HEK293 (cell line): Measurements from ENCODE around the gene TRIM72.

Source experiments
- MYNN ChIP-seq: fragments of 450-650 bp; formaldehyde crosslinking; IDR thresholded peaks from 2 replicates; pipeline ENCODE4 v1.5.1; 2016; ENCODE audit warnings: missing biosample characterization, missing genetic modification characterization, borderline replicate concordance
- YY1 ChIP-seq: fragments of 450-650 bp; formaldehyde crosslinking; IDR thresholded peaks from 2 replicates; pipeline ENCODE4 v1.5.1; 2018; ENCODE audit warnings: missing biosample characterization, missing genetic modification characterization
- ZBTB11 ChIP-seq: fragments of 450-650 bp; formaldehyde crosslinking; conservative IDR thresholded peaks from 2 replicates; pipeline ENCODE4 v1.5.1; 2016; ENCODE audit warnings: low read depth, missing biosample characterization, missing genetic modification characterization
- ZNF311 ChIP-seq: fragments of 450-650 bp; formaldehyde crosslinking; IDR thresholded peaks from 2 replicates; pipeline ENCODE4 v1.5.1; 2017; ENCODE audit warnings: missing biosample characterization, missing genetic modification characterization, borderline replicate concordance
- ZNF335 ChIP-seq: fragments of 450-650 bp; formaldehyde crosslinking; conservative IDR thresholded peaks from 2 replicates; pipeline ENCODE4 v1.5.1; 2016; ENCODE audit warnings: missing biosample characterization, missing genetic modification characterization
- ZNF580 ChIP-seq: fragments of 450-650 bp; formaldehyde crosslinking; IDR thresholded peaks from 2 replicates; pipeline ENCODE4 v1.5.1; 2016; ENCODE audit warnings: missing biosample characterization, missing genetic modification characterization
- TF ChIP-seq, protein P1 (sequence below): fragments of 450-650 bp; formaldehyde crosslinking; IDR thresholded peaks from 2 replicates; pipeline ENCODE4 v1.5.1; 2016; ENCODE audit warnings: missing biosample characterization, missing genetic modification characterization
- TF ChIP-seq, protein P2 (sequence below): fragments of 450-650 bp; formaldehyde crosslinking; IDR thresholded peaks from 2 replicates; pipeline ENCODE4 v1.5.1; 2016; ENCODE audit warnings: missing biosample characterization, missing genetic modification characterization
- TF ChIP-seq, protein P3 (sequence below): fragments of 450-650 bp; formaldehyde crosslinking; IDR thresholded peaks from 2 replicates; pipeline ENCODE4 v1.5.1; 2016; ENCODE audit warnings: missing biosample characterization, missing genetic modification characterization, low read depth
- TF ChIP-seq, protein P4 (sequence below): fragments of 450-650 bp; formaldehyde crosslinking; IDR thresholded peaks from 2 replicates; pipeline ENCODE4 v1.5.1; 2016; ENCODE audit warnings: missing biosample characterization, missing genetic modification characterization

DNA sequence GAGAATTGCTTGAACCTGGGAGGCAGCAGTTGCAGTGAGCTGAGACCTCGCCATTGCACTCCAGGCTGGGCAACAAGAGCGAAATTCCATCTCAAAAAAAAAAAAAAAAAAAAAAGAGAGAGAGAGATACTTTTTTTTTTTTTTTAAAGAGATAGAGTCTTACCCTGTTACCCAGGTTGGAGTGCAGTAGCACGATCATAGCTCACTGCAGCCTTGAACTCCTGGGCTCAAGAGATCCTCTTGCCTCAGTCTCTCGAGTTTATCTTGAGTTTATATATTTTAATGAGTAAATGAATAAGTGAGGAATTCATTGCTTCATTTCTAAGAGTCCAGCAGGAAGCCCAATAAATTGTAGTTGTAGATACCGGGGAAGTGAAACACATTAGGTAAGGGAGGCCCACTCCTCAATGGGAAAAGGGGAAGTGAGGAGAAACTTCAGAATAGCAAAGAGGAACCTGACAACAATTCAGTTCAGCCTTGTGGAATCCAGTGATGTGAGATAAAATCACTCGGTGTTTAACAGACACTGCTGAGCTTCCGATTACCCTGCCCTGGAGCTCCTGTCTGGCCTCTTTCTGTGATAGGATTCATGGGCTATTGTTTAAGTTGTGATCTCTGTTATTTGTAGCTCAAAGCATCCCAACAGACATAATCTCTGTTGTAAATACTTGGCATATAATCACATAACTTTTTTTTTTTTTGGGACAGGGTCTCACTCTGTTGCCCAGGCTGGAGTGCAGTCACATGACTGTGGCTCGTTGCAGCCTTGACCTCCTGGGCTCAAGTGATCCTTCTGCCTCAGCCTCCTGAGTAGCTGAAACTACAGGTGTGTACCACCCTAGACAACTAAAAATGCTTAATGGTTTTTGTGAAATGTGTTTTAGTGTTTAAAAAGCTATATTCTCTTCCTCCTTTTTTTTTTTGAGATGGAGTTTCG is 30.1 kb downstream of the TRIM72 start:
- TF ChIP-seq ZBTB11 (tag by site-specific recombination) (no peak), YY1 (no peak), ZNF580 (no peak), MYNN (tag by site-specific recombination) (no peak), ZNF335 (tag by site-specific recombination) (no peak), ZNF311 (tag by site-specific recombination) (no peak)
- TF ChIP-seq, protein P1, sequence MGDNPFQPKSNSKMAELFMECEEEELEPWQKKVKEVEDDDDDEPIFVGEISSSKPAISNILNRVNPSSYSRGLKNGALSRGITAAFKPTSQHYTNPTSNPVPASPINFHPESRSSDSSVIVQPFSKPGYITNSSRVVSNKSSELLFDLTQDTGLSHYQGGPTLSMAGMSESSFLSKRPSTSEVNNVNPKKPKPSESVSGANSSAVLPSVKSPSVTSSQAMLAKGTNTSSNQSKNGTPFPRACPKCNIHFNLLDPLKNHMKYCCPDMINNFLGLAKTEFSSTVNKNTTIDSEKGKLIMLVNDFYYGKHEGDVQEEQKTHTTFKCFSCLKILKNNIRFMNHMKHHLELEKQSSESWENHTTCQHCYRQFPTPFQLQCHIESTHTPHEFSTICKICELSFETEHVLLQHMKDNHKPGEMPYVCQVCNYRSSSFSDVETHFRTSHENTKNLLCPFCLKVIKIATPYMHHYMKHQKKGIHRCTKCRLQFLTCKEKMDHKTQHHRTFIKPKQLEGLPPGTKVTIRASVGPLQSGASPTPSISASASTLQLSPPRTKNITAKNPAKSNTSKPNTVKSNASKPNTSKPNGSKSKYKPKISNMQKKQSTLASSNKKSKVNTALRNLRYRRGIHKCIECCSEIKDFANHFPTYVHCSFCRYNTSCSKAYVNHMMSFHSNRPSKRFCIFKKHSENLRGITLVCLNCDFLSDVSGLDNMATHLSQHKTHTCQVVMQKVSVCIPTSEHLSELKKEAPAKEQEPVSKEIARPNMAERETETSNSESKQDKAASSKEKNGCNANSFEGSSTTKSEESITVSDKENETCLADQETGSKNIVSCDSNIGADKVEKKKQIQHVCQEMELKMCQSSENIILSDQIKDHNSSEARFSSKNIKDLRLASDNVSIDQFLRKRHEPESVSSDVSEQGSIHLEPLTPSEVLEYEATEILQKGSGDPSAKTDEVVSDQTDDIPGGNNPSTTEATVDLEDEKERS (tag by site-specific recombination), result no peak
- TF ChIP-seq, protein P2, sequence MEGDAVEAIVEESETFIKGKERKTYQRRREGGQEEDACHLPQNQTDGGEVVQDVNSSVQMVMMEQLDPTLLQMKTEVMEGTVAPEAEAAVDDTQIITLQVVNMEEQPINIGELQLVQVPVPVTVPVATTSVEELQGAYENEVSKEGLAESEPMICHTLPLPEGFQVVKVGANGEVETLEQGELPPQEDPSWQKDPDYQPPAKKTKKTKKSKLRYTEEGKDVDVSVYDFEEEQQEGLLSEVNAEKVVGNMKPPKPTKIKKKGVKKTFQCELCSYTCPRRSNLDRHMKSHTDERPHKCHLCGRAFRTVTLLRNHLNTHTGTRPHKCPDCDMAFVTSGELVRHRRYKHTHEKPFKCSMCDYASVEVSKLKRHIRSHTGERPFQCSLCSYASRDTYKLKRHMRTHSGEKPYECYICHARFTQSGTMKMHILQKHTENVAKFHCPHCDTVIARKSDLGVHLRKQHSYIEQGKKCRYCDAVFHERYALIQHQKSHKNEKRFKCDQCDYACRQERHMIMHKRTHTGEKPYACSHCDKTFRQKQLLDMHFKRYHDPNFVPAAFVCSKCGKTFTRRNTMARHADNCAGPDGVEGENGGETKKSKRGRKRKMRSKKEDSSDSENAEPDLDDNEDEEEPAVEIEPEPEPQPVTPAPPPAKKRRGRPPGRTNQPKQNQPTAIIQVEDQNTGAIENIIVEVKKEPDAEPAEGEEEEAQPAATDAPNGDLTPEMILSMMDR (tag by site-specific recombination), result no peak
- TF ChIP-seq, protein P3, sequence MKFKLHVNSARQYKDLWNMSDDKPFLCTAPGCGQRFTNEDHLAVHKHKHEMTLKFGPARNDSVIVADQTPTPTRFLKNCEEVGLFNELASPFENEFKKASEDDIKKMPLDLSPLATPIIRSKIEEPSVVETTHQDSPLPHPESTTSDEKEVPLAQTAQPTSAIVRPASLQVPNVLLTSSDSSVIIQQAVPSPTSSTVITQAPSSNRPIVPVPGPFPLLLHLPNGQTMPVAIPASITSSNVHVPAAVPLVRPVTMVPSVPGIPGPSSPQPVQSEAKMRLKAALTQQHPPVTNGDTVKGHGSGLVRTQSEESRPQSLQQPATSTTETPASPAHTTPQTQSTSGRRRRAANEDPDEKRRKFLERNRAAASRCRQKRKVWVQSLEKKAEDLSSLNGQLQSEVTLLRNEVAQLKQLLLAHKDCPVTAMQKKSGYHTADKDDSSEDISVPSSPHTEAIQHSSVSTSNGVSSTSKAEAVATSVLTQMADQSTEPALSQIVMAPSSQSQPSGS (tag by site-specific recombination), result no peak
- TF ChIP-seq, protein P4, sequence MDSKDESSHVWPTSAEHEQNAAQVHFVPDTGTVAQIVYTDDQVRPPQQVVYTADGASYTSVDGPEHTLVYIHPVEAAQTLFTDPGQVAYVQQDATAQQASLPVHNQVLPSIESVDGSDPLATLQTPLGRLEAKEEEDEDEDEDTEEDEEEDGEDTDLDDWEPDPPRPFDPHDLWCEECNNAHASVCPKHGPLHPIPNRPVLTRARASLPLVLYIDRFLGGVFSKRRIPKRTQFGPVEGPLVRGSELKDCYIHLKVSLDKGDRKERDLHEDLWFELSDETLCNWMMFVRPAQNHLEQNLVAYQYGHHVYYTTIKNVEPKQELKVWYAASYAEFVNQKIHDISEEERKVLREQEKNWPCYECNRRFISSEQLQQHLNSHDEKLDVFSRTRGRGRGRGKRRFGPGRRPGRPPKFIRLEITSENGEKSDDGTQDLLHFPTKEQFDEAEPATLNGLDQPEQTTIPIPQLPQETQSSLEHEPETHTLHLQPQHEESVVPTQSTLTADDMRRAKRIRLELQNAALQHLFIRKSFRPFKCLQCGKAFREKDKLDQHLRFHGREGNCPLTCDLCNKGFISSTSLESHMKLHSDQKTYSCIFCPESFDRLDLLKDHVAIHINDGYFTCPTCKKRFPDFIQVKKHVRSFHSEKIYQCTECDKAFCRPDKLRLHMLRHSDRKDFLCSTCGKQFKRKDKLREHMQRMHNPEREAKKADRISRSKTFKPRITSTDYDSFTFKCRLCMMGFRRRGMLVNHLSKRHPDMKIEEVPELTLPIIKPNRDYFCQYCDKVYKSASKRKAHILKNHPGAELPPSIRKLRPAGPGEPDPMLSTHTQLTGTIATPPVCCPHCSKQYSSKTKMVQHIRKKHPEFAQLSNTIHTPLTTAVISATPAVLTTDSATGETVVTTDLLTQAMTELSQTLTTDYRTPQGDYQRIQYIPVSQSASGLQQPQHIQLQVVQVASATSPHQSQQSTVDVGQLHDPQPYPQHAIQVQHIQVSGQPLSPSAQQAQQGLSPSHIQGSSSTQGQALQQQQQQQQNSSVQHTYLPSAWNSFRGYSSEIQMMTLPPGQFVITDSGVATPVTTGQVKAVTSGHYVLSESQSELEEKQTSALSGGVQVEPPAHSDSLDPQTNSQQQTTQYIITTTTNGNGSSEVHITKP (tag by site-specific recombination), result no peak
